HK-2 (cell line): ENCODE data around the gene LAMA2.
"Not testable (repeated sequence)": the region's sequence is repeated elsewhere in the genome, so short reads cannot be mapped to it uniquely, and the experiment has no call there.

Experiments
- DNase-seq: peaks from one replicate; pipeline ENCODE4 v3.0.0-alpha.2; 2018; ENCODE audit not compliant: unreplicated experiment

Gene LAMA2

GRCh38 chr6:129006724-129007514 is 124.0 kb downstream of the LAMA2 start:
- no peak for DNase-seq

DNA sequence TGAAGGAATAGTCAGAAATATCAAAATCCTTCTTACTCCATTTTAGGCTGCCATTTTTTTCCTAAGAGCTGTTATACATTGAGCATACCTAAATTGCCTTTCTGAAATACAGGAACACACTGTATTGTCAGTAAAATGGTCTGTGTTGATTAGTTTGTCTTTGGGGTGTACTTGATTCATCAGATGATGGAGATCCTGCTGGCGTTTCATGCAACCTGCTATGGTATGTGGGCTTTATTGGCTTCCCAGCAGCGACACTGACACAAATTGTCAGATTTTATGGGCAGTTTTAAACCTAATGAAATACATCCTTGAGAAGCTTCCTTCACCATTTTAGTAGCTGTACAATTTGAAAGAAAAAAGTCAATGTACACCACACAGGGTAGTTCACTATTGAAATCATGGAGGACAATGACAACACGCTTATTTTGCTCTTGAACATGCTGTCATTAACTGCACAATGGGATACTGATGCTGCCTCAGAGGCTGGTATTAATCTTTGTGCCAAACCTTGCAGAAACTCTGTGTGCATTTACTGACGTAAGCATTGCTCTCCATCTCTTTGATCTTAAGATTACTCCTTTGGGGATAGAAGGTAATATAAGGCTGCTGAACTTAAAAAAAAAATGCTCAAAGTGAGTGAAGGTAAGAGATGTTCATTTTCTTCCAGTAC is 124.9 kb downstream of the LAMA2 start:
- no peak for DNase-seq

DNA sequence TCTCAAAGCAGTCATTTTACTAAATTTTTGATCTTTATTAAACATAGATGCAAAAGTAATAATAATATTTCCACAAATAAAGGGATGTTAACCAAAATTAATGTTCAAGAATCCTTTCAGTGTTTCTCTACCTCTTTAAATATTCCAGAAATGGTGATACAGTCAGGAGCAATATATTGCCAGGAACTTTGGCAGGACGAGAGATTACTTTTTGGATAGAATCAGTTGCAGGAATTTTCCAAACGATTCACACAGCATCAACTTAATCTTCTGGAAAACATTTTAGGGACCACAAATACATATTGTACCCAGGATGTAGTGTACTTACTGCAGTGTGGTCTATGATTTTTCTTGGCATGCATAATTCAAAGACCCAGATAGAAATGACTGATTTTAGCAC is 125.7 kb downstream of the LAMA2 start:
- no peak for DNase-seq

DNA sequence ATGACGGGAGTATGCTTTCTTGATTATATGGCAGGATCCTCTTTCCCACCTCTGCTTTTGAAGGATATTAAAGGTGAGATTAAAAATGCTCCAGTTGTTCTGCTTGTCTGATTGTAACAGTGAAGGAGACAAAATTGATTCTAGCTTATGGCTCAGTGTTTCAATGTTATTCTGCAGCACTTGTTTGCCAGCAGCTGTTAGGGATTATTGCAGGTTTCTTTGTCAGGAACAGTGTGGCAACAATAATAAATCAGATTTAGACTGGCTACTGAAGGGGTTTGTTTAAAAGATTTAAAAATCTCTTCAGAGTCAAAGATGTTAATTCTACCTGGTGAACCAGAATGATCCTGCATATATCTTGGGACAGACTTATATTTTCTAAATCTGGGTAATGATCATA is 126.9 kb downstream of the LAMA2 start:
- no peak for DNase-seq

GRCh38 chr6:129014302-129014701 is 131.4 kb downstream of the LAMA2 start:
- no peak for DNase-seq

DNA sequence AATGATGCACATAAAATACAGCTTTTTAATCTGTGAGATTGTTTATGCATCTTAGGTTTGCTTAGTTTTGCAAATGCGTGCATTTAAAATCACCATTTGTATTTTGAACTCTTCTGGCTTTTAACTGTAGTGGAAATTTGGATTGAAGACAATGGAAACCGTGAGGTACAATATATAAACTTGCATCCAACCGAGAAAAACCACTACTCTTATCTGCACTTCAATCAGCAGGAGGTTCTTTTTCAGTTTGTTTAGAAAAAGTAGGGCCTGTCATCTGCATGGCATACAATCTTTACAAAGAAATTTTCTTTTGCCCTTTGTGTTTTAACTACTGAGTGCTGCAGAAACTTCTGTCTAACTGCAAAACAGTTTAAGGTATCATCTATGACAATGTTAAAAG is 132.8 kb downstream of the LAMA2 start:
- DNase-seq: no peak

GRCh38 chr6:129016844-129017243 is 133.9 kb downstream of the LAMA2 start:
- DNase-seq: no peak

DNA sequence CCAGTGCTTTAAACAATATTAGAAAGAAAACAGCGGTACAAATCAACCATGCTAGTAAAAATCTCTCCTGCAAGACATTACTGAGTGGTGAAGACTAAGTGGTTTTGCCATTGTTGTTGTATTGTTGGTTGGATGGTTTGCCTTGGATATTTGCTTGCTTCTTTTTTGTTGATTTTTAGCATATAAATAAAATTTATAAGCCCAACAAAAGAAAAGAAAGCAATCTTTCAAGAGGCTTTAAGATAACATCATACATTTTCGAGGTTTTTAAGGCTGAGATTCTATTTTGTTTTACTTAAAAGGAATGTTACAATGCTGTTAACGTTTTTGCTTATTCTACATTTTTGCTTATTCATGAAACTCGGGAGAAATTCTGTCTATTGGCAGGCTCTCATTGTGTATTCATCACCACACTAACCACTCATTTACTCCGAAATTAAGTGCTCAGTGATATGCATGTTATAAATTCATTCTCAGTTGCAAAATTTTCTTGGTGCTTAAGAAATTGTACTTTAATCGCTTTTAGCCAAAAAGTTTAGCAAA is 139.1 kb downstream of the LAMA2 start:
- DNase-seq: no peak

DNA sequence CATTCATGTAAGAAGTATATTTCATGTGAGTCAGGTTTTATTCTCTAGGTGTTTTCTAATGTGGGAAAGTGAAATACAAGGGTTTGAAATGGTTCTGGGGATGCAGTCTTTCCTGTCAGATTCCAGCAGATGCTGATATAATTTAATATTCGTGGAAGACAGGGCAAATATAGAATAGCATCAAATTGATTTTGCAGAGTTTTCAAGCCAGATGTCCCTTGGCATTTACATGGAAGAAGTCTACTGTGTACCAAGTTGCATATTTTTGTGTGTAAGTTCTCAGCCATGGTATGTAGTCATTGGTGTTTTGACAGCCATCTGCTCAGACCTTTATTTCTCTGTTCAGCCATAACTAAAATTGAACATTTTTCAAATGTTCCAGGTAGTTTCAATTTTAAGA is 143.7 kb downstream of the LAMA2 start:
- no peak for DNase-seq

- DNase-seq: no peak
These were observed 146.8 kb downstream of the LAMA2 start for GRCh38 chr6:129029778-129030177.

GRCh38 chr6:129030215-129030614 is 147.3 kb downstream of the LAMA2 start:
- no peak for DNase-seq

DNA sequence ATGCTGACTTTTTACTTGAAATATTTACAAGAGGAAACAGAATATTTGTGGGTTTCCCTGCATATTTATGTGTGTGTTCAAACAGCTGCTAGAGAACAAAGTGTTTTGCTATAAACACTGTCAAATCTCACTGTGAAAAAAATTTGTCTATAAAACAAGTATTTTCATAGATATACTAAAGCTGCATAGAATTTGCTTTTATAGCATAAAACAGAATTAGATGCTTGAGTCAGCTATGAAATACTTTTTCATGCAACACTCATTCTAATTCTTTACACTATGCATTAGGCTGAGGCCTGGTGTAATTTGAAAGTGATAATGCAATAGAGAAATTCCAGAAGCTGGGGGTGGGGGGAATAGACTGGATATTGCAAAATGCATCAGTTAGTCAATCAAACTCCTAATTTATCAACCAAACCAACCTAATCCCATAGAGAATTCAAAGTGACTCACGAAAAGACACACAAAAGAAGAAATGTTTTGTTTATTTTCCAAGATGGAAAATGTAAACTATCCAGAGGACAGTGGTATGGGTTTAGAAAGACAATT is 148.2 kb downstream of the LAMA2 start:
- no peak for DNase-seq

DNA sequence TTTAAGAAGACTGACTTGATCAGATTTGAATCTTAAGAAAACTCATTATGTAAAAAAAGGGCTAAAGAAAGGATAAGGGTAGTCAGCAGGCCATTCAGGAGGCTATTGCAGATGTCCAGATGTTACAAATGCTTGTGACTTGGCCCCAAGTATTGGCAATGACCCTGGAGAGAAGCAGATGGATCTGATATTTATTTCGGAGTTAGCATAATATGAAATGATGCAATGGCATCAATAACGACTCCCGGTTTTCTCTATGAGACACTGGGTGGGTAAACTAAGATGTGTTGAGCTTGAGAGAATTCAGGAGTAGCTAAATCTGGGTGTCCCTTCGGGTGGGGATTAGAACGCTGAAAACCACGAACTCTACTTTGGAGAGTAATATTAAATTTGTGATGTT is 149.7 kb downstream of the LAMA2 start:
- no peak for DNase-seq

DNA sequence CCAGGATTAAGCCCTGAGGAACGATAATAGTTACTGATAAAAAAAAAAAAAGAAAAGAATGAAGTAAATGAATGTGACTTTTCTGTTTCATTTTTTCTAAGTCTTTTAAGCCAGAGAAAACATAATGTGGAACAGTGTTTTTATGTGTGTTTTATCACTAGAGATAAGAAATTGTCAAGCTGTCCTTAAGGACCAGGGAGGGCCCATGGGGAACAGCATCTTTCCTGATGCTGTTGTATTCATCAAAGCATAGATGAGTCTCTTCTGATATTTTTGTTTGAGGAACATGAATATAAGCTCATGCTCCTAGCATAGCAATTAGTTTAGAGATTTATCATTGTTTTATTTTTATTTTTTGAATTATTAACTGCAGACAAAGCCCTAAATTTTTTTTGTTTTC is 150.2 kb downstream of the LAMA2 start:
- DNase-seq: no peak

- DNase-seq: no peak
These were observed 150.6 kb downstream of the LAMA2 start for GRCh38 chr6:129033581-129033980.

DNA sequence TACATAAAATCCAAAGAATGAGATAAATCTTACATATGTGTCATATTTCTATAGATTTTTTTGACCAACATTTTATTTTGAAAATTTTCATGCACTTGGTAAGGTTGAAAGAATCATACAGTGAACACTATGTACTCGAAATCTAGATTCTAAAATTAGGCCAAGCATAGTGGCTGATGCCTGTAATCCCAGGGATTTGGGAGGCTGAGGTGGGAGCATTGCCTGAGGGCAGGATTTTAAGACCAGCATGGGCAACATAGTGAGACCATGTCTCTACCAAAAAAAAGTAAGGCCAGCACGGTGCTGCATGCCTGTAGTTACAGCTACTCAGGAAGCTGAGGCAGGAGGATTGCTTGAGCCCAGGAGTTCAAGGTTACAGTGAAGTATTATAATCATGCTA is 158.6 kb downstream of the LAMA2 start:
- no peak for DNase-seq

- no peak for DNase-seq
These were observed 163.6 kb downstream of the LAMA2 start for GRCh38 chr6:129046526-129046925.

GRCh38 chr6:129047834-129048233 is 164.9 kb downstream of the LAMA2 start:
- DNase-seq: no peak

GRCh38 chr6:129050086-129050485 is 167.1 kb downstream of the LAMA2 start:
- DNase-seq: peak; percentile 28

- DNase-seq: not testable (repeated sequence)
These were observed 170.2 kb downstream of the LAMA2 start for GRCh38 chr6:129053143-129053542.

GRCh38 chr6:129055796-129056195 is 172.9 kb downstream of the LAMA2 start:
- no peak for DNase-seq

DNA sequence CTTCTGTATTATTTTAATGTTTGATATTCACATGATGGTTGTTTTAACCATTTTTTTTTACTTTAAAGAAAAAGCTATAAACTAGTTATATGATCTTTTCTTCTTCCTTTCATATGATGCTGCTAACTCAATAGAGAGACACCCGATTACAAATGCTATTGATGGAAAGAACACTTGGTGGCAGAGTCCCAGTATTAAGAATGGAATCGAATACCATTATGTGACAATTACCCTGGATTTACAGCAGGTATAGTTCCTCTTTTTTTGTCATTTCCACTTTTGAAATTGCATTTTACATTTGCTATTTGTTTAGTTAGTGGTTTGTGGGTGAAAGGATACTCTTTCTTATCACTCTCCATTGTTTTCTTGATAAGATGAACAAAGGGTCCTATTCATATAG is 176.7 kb downstream of the LAMA2 start:
- DNase-seq: no peak

- no peak for DNase-seq
These were observed 186.1 kb downstream of the LAMA2 start for GRCh38 chr6:129069006-129069405.
